Stimulated activated naive CD8-positive, alpha-beta T cell treated with anti-CD3 and anti-CD28 coated beads, Interleukin-15, Interleukin-2, amounts not matched to agents 100 ng/mL and 50 ng/mL, for 24 hours (primary cell): ENCODE measurements around the gene KRTAP5-5.
"Not testable (repeated sequence)": the region's sequence is repeated elsewhere in the genome, so short reads cannot be mapped to it uniquely, and the experiment has no call there.

ENCODE experiments used
- H3K27ac Mint-ChIP-seq: one replicate; pipeline ENCODE4 v1.8.0; 2021; ENCODE audit warnings: mild to moderate bottlenecking, mixed read lengths
- H3K27me3 Mint-ChIP-seq: one replicate; pipeline ENCODE4 v1.8.0; 2021; ENCODE audit warnings: mixed read lengths
- H3K36me3 Mint-ChIP-seq: one replicate; pipeline ENCODE4 v1.8.0; 2021; ENCODE audit warnings: low read depth, mixed read lengths
- H3K4me1 Mint-ChIP-seq: one replicate; pipeline ENCODE4 v1.8.0; 2021; ENCODE audit warnings: low read depth, mixed read lengths
- H3K4me3 Mint-ChIP-seq: one replicate; pipeline ENCODE4 v1.8.0; 2021; ENCODE audit warnings: mild to moderate bottlenecking, mixed read lengths
- H3K9me3 Mint-ChIP-seq: one replicate; pipeline ENCODE4 v1.8.0; 2021; ENCODE audit warnings: mixed read lengths

KRTAP5-5 gene

GRCh38 chr11:1670457-1670856, 40.9 kb downstream of the KRTAP5-5 start:
- peaks cover 59% of the 10 kb centered on the region for H3K27me3 Mint-ChIP-seq
- H3K36me3 Mint-ChIP-seq, H3K4me3 Mint-ChIP-seq, H3K27ac Mint-ChIP-seq, H3K9me3 Mint-ChIP-seq, H3K4me1 Mint-ChIP-seq: not testable (repeated sequence)

GRCh38 chr11:1670905-1671371, 41.4 kb downstream of the KRTAP5-5 start:
- no peak overlapping the region for H3K27ac Mint-ChIP-seq
- H3K4me3 Mint-ChIP-seq = no peak overlapping the region
- peaks cover 7% of the 10 kb centered on the region for H3K4me1 Mint-ChIP-seq
- H3K9me3 Mint-ChIP-seq = no peaks in the 10 kb centered on the region
- peaks cover 63% of the 10 kb centered on the region for H3K27me3 Mint-ChIP-seq
- no peaks in the 10 kb centered on the region for H3K36me3 Mint-ChIP-seq

- Mint-ChIP-seq H3K4me1 (peaks cover 7% of the 10 kb centered on the region), H3K27me3 (peaks cover 70% of the 10 kb centered on the region), H3K9me3 (no peaks in the 10 kb centered on the region), H3K4me3 (no peak overlapping the region), H3K27ac (no peak overlapping the region), H3K36me3 (no peaks in the 10 kb centered on the region)
These were observed 42.1 kb downstream of the KRTAP5-5 start for GRCh38 chr11:1671658-1672057.

- no peak overlapping the region for H3K27ac Mint-ChIP-seq
- no peaks in the 10 kb centered on the region for H3K9me3 Mint-ChIP-seq
- no peaks in the 10 kb centered on the region for H3K36me3 Mint-ChIP-seq
- peaks cover 72% of the 10 kb centered on the region for H3K27me3 Mint-ChIP-seq
- H3K4me3 Mint-ChIP-seq = no peak overlapping the region
- peaks cover 7% of the 10 kb centered on the region for H3K4me1 Mint-ChIP-seq
These were observed 43.2 kb downstream of the KRTAP5-5 start for GRCh38 chr11:1672613-1673350.

- Mint-ChIP-seq H3K27ac (no peak overlapping the region), H3K9me3 (no peaks in the 10 kb centered on the region), H3K36me3 (no peaks in the 10 kb centered on the region), H3K4me1 (peaks cover 7% of the 10 kb centered on the region), H3K4me3 (no peak overlapping the region), H3K27me3 (peaks cover 69% of the 10 kb centered on the region)
These were observed 44.0 kb downstream of the KRTAP5-5 start for GRCh38 chr11:1673446-1674172.

- H3K36me3 Mint-ChIP-seq = no peaks in the 10 kb centered on the region
- H3K9me3 Mint-ChIP-seq = no peaks in the 10 kb centered on the region
- H3K4me3 Mint-ChIP-seq = no peak overlapping the region
- H3K4me1 Mint-ChIP-seq = peaks cover 1% of the 10 kb centered on the region
- H3K27me3 Mint-ChIP-seq = peaks cover 66% of the 10 kb centered on the region
- no peak overlapping the region for H3K27ac Mint-ChIP-seq
These were observed 44.9 kb downstream of the KRTAP5-5 start for GRCh38 chr11:1674173-1675131.

GRCh38 chr11:1675536-1676228, 46.1 kb downstream of the KRTAP5-5 start:
- Mint-ChIP-seq H3K4me1 (no peaks in the 10 kb centered on the region), H3K9me3 (no peaks in the 10 kb centered on the region), H3K27ac (no peak overlapping the region), H3K36me3 (no peaks in the 10 kb centered on the region), H3K27me3 (peaks cover 60% of the 10 kb centered on the region), H3K4me3 (no peak overlapping the region)

- Mint-ChIP-seq H3K36me3 (no peaks in the 10 kb centered on the region), H3K4me1 (no peaks in the 10 kb centered on the region), H3K4me3 (no peak overlapping the region), H3K9me3 (no peaks in the 10 kb centered on the region), H3K27ac (no peak overlapping the region), H3K27me3 (peaks cover 60% of the 10 kb centered on the region)
These were observed 46.7 kb downstream of the KRTAP5-5 start for GRCh38 chr11:1676229-1676740.

- Mint-ChIP-seq H3K4me3 (no peak overlapping the region), H3K36me3 (no peaks in the 10 kb centered on the region), H3K27ac (no peak overlapping the region), H3K9me3 (no peaks in the 10 kb centered on the region), H3K27me3 (peaks cover 39% of the 10 kb centered on the region), H3K4me1 (no peaks in the 10 kb centered on the region)
These were observed 50.3 kb downstream of the KRTAP5-5 start for GRCh38 chr11:1679881-1680280.
